Mesendoderm (in vitro differentiated cells): ENCODE data around the gene CDYL.

ENCODE experiments used
- DNase-seq: peaks from one replicate; pipeline ENCODE4 v3.0.0; 2013
- H2AK5ac ChIP-seq: 2 replicates; pipeline ENCODE4 v1.6.1; 2013; ENCODE audit warnings: low read length, inconsistent platforms
- H2BK120ac ChIP-seq: 2 replicates; pipeline ENCODE4 v1.6.1; 2013; ENCODE audit warnings: low read depth, mild to moderate bottlenecking, low read length, moderate library complexity, mixed read lengths
- H2BK15ac ChIP-seq: replicated peaks from 2 replicates; pipeline ENCODE4 v1.6.1; 2013; ENCODE audit warnings: low read depth, mild to moderate bottlenecking, moderate library complexity
- H2BK5ac ChIP-seq: 2 replicates; pipeline ENCODE4 v1.6.1; 2013; ENCODE audit warnings: low read length, inconsistent platforms
- H3K18ac ChIP-seq: 2 replicates; pipeline ENCODE4 v1.6.1; 2013; ENCODE audit warnings: mild to moderate bottlenecking, low read length, mixed read lengths
- H3K23ac ChIP-seq: one replicate; pipeline ENCODE4 v1.6.1; 2013; ENCODE audit warnings: low read length
- H3K27ac ChIP-seq: 2 replicates; pipeline ENCODE4 v1.5.1; 2013; ENCODE audit warnings: low read depth, mild to moderate bottlenecking, inconsistent platforms, low read length, moderate library complexity
- H3K27me3 ChIP-seq: 2 replicates; pipeline ENCODE4 v1.6.1; 2013; ENCODE audit warnings: low read length, control low read depth, mild to moderate bottlenecking, inconsistent platforms; ENCODE audit not compliant: insufficient read depth, poor library complexity
- H3K36me3 ChIP-seq: 2 replicates; pipeline ENCODE4 v1.6.1; 2013; ENCODE audit warnings: low read length, inconsistent platforms; ENCODE audit not compliant: control insufficient read depth, insufficient read depth
- H3K4ac ChIP-seq: one replicate; pipeline ENCODE4 v1.6.1; 2013; ENCODE audit warnings: low read depth, mild to moderate bottlenecking, low read length, moderate library complexity
- H3K4me1 ChIP-seq: 2 replicates; pipeline ENCODE4 v1.6.1; 2013; ENCODE audit warnings: low read depth, low read length, inconsistent platforms; ENCODE audit not compliant: control insufficient read depth
- H3K4me2 ChIP-seq: 2 replicates; pipeline ENCODE4 v1.6.1; 2013; ENCODE audit warnings: low read length
- H3K4me3 ChIP-seq: 2 replicates; pipeline ENCODE4 v1.5.1; 2013; ENCODE audit warnings: mild to moderate bottlenecking, low read length
- H3K56ac ChIP-seq: one replicate; pipeline ENCODE4 v1.6.1; 2013; ENCODE audit warnings: low read length
- H3K79me1 ChIP-seq: 2 replicates; pipeline ENCODE4 v1.6.1; 2013; ENCODE audit warnings: low read length, inconsistent platforms
- H3K79me2 ChIP-seq: 2 replicates; pipeline ENCODE4 v1.6.1; 2013; ENCODE audit warnings: mild to moderate bottlenecking, low read length; ENCODE audit not compliant: control insufficient read depth, insufficient read depth
- H3K9ac ChIP-seq: 2 replicates; pipeline ENCODE4 v1.6.1; 2013; ENCODE audit warnings: low read length, inconsistent platforms
- H4K5ac ChIP-seq: one replicate; pipeline ENCODE4 v1.6.1; 2013; ENCODE audit warnings: low read length
- H4K8ac ChIP-seq: one replicate; pipeline ENCODE4 v1.6.1; 2013; ENCODE audit warnings: low read depth, mild to moderate bottlenecking, control low read depth, low read length, moderate library complexity
- WGBS: extraction: QIAGEN DNeasy Blood & Tissue Kit; methylation state at CpG from one replicate; pipeline ENCODE4 v1.1.7; 2013; ENCODE audit warnings: low lambda C conversion rate, missing lambda C conversion rate; ENCODE audit not compliant: insufficient coverage; ENCODE audit errors: extremely low coverage; 5-methylcytosine and 5-hydroxymethylcytosine counted together

The CDYL gene

GRCh38 chr6:4905826-4906225 lies 129.6 kb downstream of the CDYL start:
- Histone ChIP-seq H3K18ac (no peak overlapping the region), H3K4ac (no peak overlapping the region), H2BK120ac (no peak overlapping the region), H3K4me1 (no peaks in the 10 kb centered on the region), H3K27ac (no peak overlapping the region), H3K27me3 (no peaks in the 10 kb centered on the region), H2BK15ac (no peak overlapping the region), H2BK5ac (no peak overlapping the region), H3K56ac (no peak overlapping the region), H2AK5ac (no peak overlapping the region), H4K8ac (no peak overlapping the region), H3K79me2 (peaks cover 27% of the 10 kb centered on the region), H3K4me3 (no peak overlapping the region), H3K9ac (no peak overlapping the region), H3K79me1 (peaks cover 17% of the 10 kb centered on the region), H4K5ac (no peak overlapping the region), H3K4me2 (no peak overlapping the region), H3K23ac (no peak overlapping the region), H3K36me3 (no peaks in the 10 kb centered on the region)
- WGBS: no CpG with 5 or more reads among the region's 3 CpGs
- DNase-seq: no peak

- Histone ChIP-seq H2BK15ac (no peak overlapping the region), H3K18ac (no peak overlapping the region), H3K4ac (no peak overlapping the region), H3K56ac (no peak overlapping the region), H3K9ac (no peak overlapping the region), H3K23ac (no peak overlapping the region), H2AK5ac (no peak overlapping the region), H3K4me2 (no peak overlapping the region), H4K5ac (no peak overlapping the region), H3K4me3 (no peak overlapping the region), H4K8ac (no peak overlapping the region), H3K79me2 (peaks cover 25% of the 10 kb centered on the region), H3K79me1 (peaks cover 17% of the 10 kb centered on the region), H3K36me3 (no peaks in the 10 kb centered on the region), H2BK120ac (no peak overlapping the region), H3K4me1 (no peaks in the 10 kb centered on the region), H3K27ac (no peak overlapping the region), H2BK5ac (no peak overlapping the region), H3K27me3 (no peaks in the 10 kb centered on the region)
- no peak for DNase-seq
- no CpG with 5 or more reads among the region's 11 CpGs for WGBS
Measured at GRCh38 chr6:4906293-4907276, 130.4 kb downstream of the CDYL start.

- H3K4ac ChIP-seq: no peak overlapping the region
- no CpG with 5 or more reads among the region's 6 CpGs for WGBS
- no peak overlapping the region for H2BK5ac ChIP-seq
- H3K36me3 ChIP-seq: no peaks in the 10 kb centered on the region
- H2BK120ac ChIP-seq: no peak overlapping the region
- no peak overlapping the region for H3K23ac ChIP-seq
- H2BK15ac ChIP-seq: no peak overlapping the region
- H3K4me2 ChIP-seq: no peak overlapping the region
- no peak overlapping the region for H3K9ac ChIP-seq
- no peak overlapping the region for H3K4me3 ChIP-seq
- H3K79me1 ChIP-seq: peaks cover 19% of the 10 kb centered on the region
- no peak overlapping the region for H3K18ac ChIP-seq
- no peak overlapping the region for H4K8ac ChIP-seq
- no peaks in the 10 kb centered on the region for H3K4me1 ChIP-seq
- no peaks in the 10 kb centered on the region for H3K27me3 ChIP-seq
- peaks cover 25% of the 10 kb centered on the region for H3K79me2 ChIP-seq
- no peak overlapping the region for H3K27ac ChIP-seq
- no peak overlapping the region for H2AK5ac ChIP-seq
- H4K5ac ChIP-seq: no peak overlapping the region
- H3K56ac ChIP-seq: no peak overlapping the region
- no peak for DNase-seq
Measured at GRCh38 chr6:4907602-4908001, 131.4 kb downstream of the CDYL start.

- no peak for DNase-seq
- H2BK120ac ChIP-seq: no peak overlapping the region
- H3K4me2 ChIP-seq: no peak overlapping the region
- H3K4ac ChIP-seq: no peak overlapping the region
- no peak overlapping the region for H3K27ac ChIP-seq
- H3K4me1 ChIP-seq: peaks cover 4% of the 10 kb centered on the region
- peaks cover 29% of the 10 kb centered on the region for H3K79me2 ChIP-seq
- no peak overlapping the region for H3K4me3 ChIP-seq
- H3K36me3 ChIP-seq: no peaks in the 10 kb centered on the region
- no peak overlapping the region for H2AK5ac ChIP-seq
- H2BK5ac ChIP-seq: no peak overlapping the region
- H3K18ac ChIP-seq: no peak overlapping the region
- no peak overlapping the region for H3K23ac ChIP-seq
- no peak overlapping the region for H2BK15ac ChIP-seq
- no peak overlapping the region for H4K5ac ChIP-seq
- H4K8ac ChIP-seq: no peak overlapping the region
- peaks cover 22% of the 10 kb centered on the region for H3K79me1 ChIP-seq
- H3K27me3 ChIP-seq: no peaks in the 10 kb centered on the region
- H3K9ac ChIP-seq: no peak overlapping the region
- H3K56ac ChIP-seq: no peak overlapping the region
- WGBS: no CpG with 5 or more reads among the region's 4 CpGs
Measured at GRCh38 chr6:4908062-4908461, 131.9 kb downstream of the CDYL start.

- Histone ChIP-seq H3K9ac (no peak overlapping the region), H3K4me2 (no peak overlapping the region), H3K4me3 (no peak overlapping the region), H3K4me1 (peaks cover 10% of the 10 kb centered on the region), H3K27ac (no peak overlapping the region), H3K23ac (no peak overlapping the region), H3K27me3 (no peaks in the 10 kb centered on the region), H4K5ac (no peak overlapping the region), H3K79me2 (peaks cover 31% of the 10 kb centered on the region), H3K36me3 (no peaks in the 10 kb centered on the region), H2BK5ac (no peak overlapping the region), H2BK120ac (no peak overlapping the region), H2AK5ac (no peak overlapping the region), H3K4ac (no peak overlapping the region), H3K18ac (no peak overlapping the region), H3K79me1 (peaks cover 22% of the 10 kb centered on the region), H4K8ac (no peak overlapping the region), H2BK15ac (no peak overlapping the region), H3K56ac (no peak overlapping the region)
- WGBS: no CpG with 5 or more reads among the region's 10 CpGs
- no peak for DNase-seq
Measured at GRCh38 chr6:4909063-4909706, 133.0 kb downstream of the CDYL start.
